OCI-LY7 (cell line): ENCODE data around the gene BCL2L13. TPM values are rescaled to one million over a fixed set of nuclear protein-coding genes. Genes with fewer than 3 reads are reported as not detected.

Source experiments
- BruUV-seq: library from RNA; stranded (reverse); fragments of 400-500 nt; replicated peaks from 2 replicates; lab custom pipeline; 2021; lab: Mats Ljungman, UMichigan
- CTCF ChIA-PET: fragments of 300-600 bp; sonication (Branson Sonifier 250); formaldehyde crosslinking; loops from one replicate; lab custom pipeline; 2022; ENCODE audit warnings: antibody characterized with exemption; ENCODE audit not compliant: unreplicated experiment; lab: Charles Lee
- POLR2A ChIA-PET: fragments of 300-600 bp; sonication (Branson Sonifier 250); formaldehyde crosslinking; loops from one replicate; lab custom pipeline; 2022; ENCODE audit warnings: antibody characterized with exemption; lab: Charles Lee
- DNase-seq: peaks from one replicate; pipeline ENCODE4 v3.0.0-alpha.2; 2015; ENCODE audit warnings: low spot score
- H2AFZ ChIP-seq: fragments of 200-600 bp; sonication (generic), shearing (Covaris generic); 2 replicates; pipeline ENCODE4 v1.6.1; 2014; ENCODE audit warnings: mild to moderate bottlenecking, antibody characterized with exemption, low read length, moderate library complexity
- H3K27ac ChIP-seq: fragments of 200-600 bp; sonication (generic); 2 replicates; pipeline ENCODE4 v1.5.1; 2014; ENCODE audit warnings: mixed run types, low read depth, mild to moderate bottlenecking, moderate library complexity, low read length, inconsistent platforms; ENCODE audit not compliant: poor library complexity, severe bottlenecking
- H3K36me3 ChIP-seq: fragments of 200-600 bp; sonication (generic); 2 replicates; pipeline ENCODE4 v1.6.1; 2014; ENCODE audit warnings: mild to moderate bottlenecking, antibody characterized with exemption, low read length, moderate library complexity, mixed read lengths; ENCODE audit not compliant: insufficient read depth
- H3K4me1 ChIP-seq: fragments of 200-600 bp; sonication (generic); 2 replicates; pipeline ENCODE4 v1.5.1; 2014; ENCODE audit warnings: mild to moderate bottlenecking, low read length; ENCODE audit not compliant: insufficient read depth, poor library complexity, severe bottlenecking
- H3K4me2 ChIP-seq: fragments of 200-600 bp; sonication (generic); 2 replicates; pipeline ENCODE4 v1.6.1; 2014; ENCODE audit warnings: mild to moderate bottlenecking, low read length
- H3K4me3 ChIP-seq: fragments of 200-600 bp; sonication (generic); 2 replicates; pipeline ENCODE4 v1.5.1; 2014; ENCODE audit warnings: mild to moderate bottlenecking, low read depth, low read length; ENCODE audit not compliant: poor library complexity, severe bottlenecking
- H3K79me2 ChIP-seq: fragments of 200-600 bp; sonication (generic); 2 replicates; pipeline ENCODE4 v1.6.1; 2016; ENCODE audit warnings: low read depth, mild to moderate bottlenecking, low read length, moderate library complexity, mixed read lengths; ENCODE audit not compliant: insufficient read depth
- H3K9me2 ChIP-seq: fragments of 200-600 bp; sonication (generic); 2 replicates; pipeline ENCODE4 v1.6.1; 2016; ENCODE audit warnings: mild to moderate bottlenecking, low read length, mixed read lengths; ENCODE audit not compliant: insufficient read depth
- H3K9me3 ChIP-seq: fragments of 200-600 bp; sonication (generic); 2 replicates; pipeline ENCODE4 v1.6.1; 2014; ENCODE audit warnings: mild to moderate bottlenecking, mixed run types, low read length, mixed read lengths
- H4K20me1 ChIP-seq: fragments of 200-600 bp; sonication (generic); 2 replicates; pipeline ENCODE4 v1.6.1; 2014; ENCODE audit warnings: mild to moderate bottlenecking, antibody characterized with exemption, low read length, moderate library complexity, mixed read lengths; ENCODE audit not compliant: insufficient read depth
- EZH2phosphoT487 ChIP-seq: fragments of 200-600 bp; sonication (generic); IDR thresholded peaks from 2 replicates; pipeline ENCODE4 v1.6.1; 2018; ENCODE audit warnings: low read depth, borderline replicate concordance, mild to moderate bottlenecking, mixed run types, antibody characterized with exemption, low read length, moderate library complexity, mixed read lengths
- intact Hi-C: fragments of 100-400 bp; cut with micrococcal nuclease; formaldehyde crosslinking; loops from one replicate; pipeline ENCODE4 v1.10.0; 2022; ENCODE audit not compliant: unreplicated experiment
- total RNA-seq, 2 experiments: library from RNA; depleted of rRNA in 1 of 2; stranded (reverse); fragments of >200 nt in 1 of 2; shearing (Covaris generic) in 1 of 2; gene quantifications; 2 replicates each; pipeline ENCODE4 v1.2.3, GENCODE V29; 2014 to 2022
- TF ChIP-seq, protein P1 (sequence below): fragments of 200-600 bp; sonication (generic); conservative IDR thresholded peaks from 2 replicates; pipeline ENCODE4 v1.5.1; 2014; ENCODE audit warnings: mild to moderate bottlenecking, antibody characterized with exemption, low read length, moderate library complexity, mixed read lengths

Gene BCL2L13
- total RNA-seq, 2 experiments from 2014 or later = 25.2 to 38.3 TPM

DNA sequence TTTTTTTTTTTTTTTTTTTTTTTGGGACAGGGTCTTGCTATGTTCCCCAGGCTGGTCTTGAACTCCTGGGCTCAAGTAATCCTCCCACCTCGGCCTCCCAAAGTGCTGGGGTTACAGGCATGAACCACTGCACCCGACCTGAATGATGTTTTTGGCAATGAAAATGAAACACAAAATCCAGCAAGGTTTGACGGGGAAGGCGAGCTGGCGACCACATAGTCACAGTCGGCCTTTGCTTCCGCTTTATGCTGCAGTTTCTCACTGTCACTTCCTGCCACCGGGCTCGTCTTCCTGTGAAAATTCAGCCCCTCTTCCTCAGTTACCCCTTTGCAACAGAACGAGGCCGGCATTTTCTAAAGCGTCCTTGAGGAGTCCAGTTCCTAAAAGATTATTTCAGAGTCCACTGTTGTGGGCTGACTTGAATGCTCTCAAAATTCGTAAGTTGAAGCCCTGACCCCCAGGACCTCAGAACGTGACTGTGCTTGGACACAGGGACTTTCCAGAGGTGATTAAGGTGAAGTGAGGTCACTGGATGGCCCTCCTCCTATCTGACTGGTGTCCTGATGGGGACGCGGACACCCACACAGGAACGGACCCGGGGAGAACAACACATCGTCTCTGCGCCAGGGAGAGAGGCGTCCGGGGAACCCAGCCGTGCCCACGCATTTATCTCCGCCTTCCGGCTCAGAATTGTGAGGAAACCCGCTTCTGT lies 138.6 kb downstream of the BCL2L13 start:
- H3K79me2 ChIP-seq = peaks cover 38% of the 10 kb centered on the region; the same call in 1 of the 2 replicates
- ChIA-PET CTCF (interaction anchor here (0.6 kb wide), 1 partner anchor 329 kb away, joined by 4 read pairs; no protein-coding TSS in a partner anchor), POLR2A (interaction anchor here (1.0 to 1.5 kb wide), 3 partner anchors 19 to 299 kb away, joined by 3 to 7 read pairs (median 3); no protein-coding TSS in a partner anchor)
- TF ChIP-seq EZH2phosphoT487 = no peak
- TF ChIP-seq, protein P1, sequence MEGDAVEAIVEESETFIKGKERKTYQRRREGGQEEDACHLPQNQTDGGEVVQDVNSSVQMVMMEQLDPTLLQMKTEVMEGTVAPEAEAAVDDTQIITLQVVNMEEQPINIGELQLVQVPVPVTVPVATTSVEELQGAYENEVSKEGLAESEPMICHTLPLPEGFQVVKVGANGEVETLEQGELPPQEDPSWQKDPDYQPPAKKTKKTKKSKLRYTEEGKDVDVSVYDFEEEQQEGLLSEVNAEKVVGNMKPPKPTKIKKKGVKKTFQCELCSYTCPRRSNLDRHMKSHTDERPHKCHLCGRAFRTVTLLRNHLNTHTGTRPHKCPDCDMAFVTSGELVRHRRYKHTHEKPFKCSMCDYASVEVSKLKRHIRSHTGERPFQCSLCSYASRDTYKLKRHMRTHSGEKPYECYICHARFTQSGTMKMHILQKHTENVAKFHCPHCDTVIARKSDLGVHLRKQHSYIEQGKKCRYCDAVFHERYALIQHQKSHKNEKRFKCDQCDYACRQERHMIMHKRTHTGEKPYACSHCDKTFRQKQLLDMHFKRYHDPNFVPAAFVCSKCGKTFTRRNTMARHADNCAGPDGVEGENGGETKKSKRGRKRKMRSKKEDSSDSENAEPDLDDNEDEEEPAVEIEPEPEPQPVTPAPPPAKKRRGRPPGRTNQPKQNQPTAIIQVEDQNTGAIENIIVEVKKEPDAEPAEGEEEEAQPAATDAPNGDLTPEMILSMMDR = no peak
- peak overlapping the region; percentile 81 for H3K4me2 ChIP-seq
- BruUV-seq = TSS peak; percentile 93
- intact Hi-C loops = loop anchor here (1.0 to 10.0 kb wide), 2 partner anchors 19 to 142 kb away; partner anchors contain the start of gene BCL2L13
- DNase-seq = peak; percentile 87
- H3K36me3 ChIP-seq = no peaks in the 10 kb centered on the region
- H3K27ac ChIP-seq = peak overlapping the region; percentile 79
- H3K9me3 ChIP-seq = no peaks in the 10 kb centered on the region
- peaks cover 75% of the 10 kb centered on the region for H3K4me1 ChIP-seq
- H2AFZ ChIP-seq = peak overlapping the region; percentile 66
- peak overlapping the region; percentile 83 for H3K4me3 ChIP-seq
- H4K20me1 ChIP-seq = peaks cover 9% of the 10 kb centered on the region; the same call in 1 of the 2 replicates
- H3K9me2 ChIP-seq = no peaks in the 10 kb centered on the region

GRCh38 chr22:17777717-17778044 lies 139.1 kb downstream of the BCL2L13 start:
- peak overlapping the region; percentile 66; the same call in 1 of the 2 replicates for H2AFZ ChIP-seq
- H3K79me2 ChIP-seq = peaks cover 33% of the 10 kb centered on the region; the same call in 1 of the 2 replicates
- no peaks in the 10 kb centered on the region for H3K36me3 ChIP-seq
- H3K9me3 ChIP-seq = no peaks in the 10 kb centered on the region
- no peak for TF ChIP-seq EZH2phosphoT487
- TF ChIP-seq, protein P1 = no peak
- no peak for DNase-seq
- POLR2A ChIA-PET = interaction anchor here (1.3 to 1.5 kb wide), 3 partner anchors 18 to 299 kb away, joined by 3 to 7 read pairs (median 4); no protein-coding TSS in a partner anchor
- BruUV-seq = no TSS peak
- H3K27ac ChIP-seq = peak overlapping the region; percentile 79
- intact Hi-C loops = loop anchor here (1.0 to 10.0 kb wide), 2 partner anchors 19 to 143 kb away; partner anchors contain the start of gene BCL2L13
- H3K4me2 ChIP-seq = peak overlapping the region; percentile 81
- peaks cover 4% of the 10 kb centered on the region; the same call in 1 of the 2 replicates for H4K20me1 ChIP-seq
- CTCF ChIA-PET = interaction anchor here (0.6 kb wide), 1 partner anchor 329 kb away, joined by 4 read pairs; no protein-coding TSS in a partner anchor
- no peaks in the 10 kb centered on the region for H3K9me2 ChIP-seq
- peaks cover 70% of the 10 kb centered on the region for H3K4me1 ChIP-seq
- H3K4me3 ChIP-seq = peak overlapping the region; percentile 83
